Smooth muscle cell (in vitro differentiated cells): ENCODE results near the gene HDGF. TPM values are rescaled to one million over a fixed set of nuclear protein-coding genes. Genes with fewer than 3 reads are reported as not detected.
A peak's percentile ranks its signal among the peaks of the same experiment; 100 is the strongest.

Source experiments
- DNase-seq: peaks from one replicate; lab custom pipeline; 2025; ENCODE audit not compliant: unreplicated experiment; lab: John Stamatoyannopoulos, UW
- H2AFZ ChIP-seq: fragments of 200-600 bp; sonication (generic); 2 replicates; pipeline ENCODE4 v1.6.0; 2016; ENCODE audit warnings: antibody characterized with exemption, low read depth, mild to moderate bottlenecking
- H3F3A ChIP-seq: fragments of 200-600 bp; sonication (generic); 2 replicates; pipeline ENCODE4 v1.6.0; 2017; ENCODE audit warnings: antibody characterized with exemption, low read depth
- H3K27ac ChIP-seq: fragments of 200-600 bp; sonication (generic); 2 replicates; pipeline ENCODE4 v1.5.1; 2016; ENCODE audit warnings: low read depth, mild to moderate bottlenecking
- H3K27me3 ChIP-seq: fragments of 200-600 bp; sonication (generic); 2 replicates; pipeline ENCODE4 v1.6.1; 2016; ENCODE audit warnings: low read depth, mild to moderate bottlenecking
- H3K36me3 ChIP-seq: fragments of 200-600 bp; sonication (generic); 2 replicates; pipeline ENCODE4 v1.5.1; 2016; ENCODE audit warnings: low read depth
- H3K4me1 ChIP-seq: fragments of 200-600 bp; sonication (generic); 2 replicates; pipeline ENCODE4 v1.5.1; 2016; ENCODE audit warnings: low read depth
- H3K4me2 ChIP-seq: fragments of 200-600 bp; sonication (generic); 2 replicates; pipeline ENCODE4 v1.6.0; 2016; ENCODE audit warnings: mild to moderate bottlenecking
- H3K4me3 ChIP-seq: fragments of 200-600 bp; sonication (generic); 2 replicates; pipeline ENCODE4 v1.5.1; 2016; ENCODE audit warnings: mild to moderate bottlenecking
- H3K79me2 ChIP-seq: fragments of 200-600 bp; sonication (generic); 2 replicates; pipeline ENCODE4 v1.6.0; 2016; ENCODE audit warnings: low read depth, mild to moderate bottlenecking
- H3K9ac ChIP-seq: fragments of 200-600 bp; sonication (generic); 2 replicates; pipeline ENCODE4 v1.6.0; 2016; ENCODE audit warnings: low read depth
- H3K9me3 ChIP-seq: fragments of 200-600 bp; sonication (generic); replicated peaks from 2 replicates; pipeline ENCODE4 v1.5.1; 2016; ENCODE audit warnings: low read depth
- H4K20me1 ChIP-seq: fragments of 200-600 bp; sonication (generic); 2 replicates; pipeline ENCODE4 v1.6.0; 2016; ENCODE audit warnings: low read depth
- CTCF ChIP-seq: fragments of 200-600 bp; sonication (generic); IDR thresholded peaks from 2 replicates; pipeline ENCODE4 v1.5.1; 2017; ENCODE audit warnings: borderline replicate concordance, mild to moderate bottlenecking, antibody characterized with exemption; ENCODE audit not compliant: insufficient read depth, poor library complexity, severe bottlenecking
- WGBS: methylation state at CpG from one replicate; pipeline ENCODE4 v1.1.7; 2016; ENCODE audit warnings: low lambda C conversion rate; 5-methylcytosine and 5-hydroxymethylcytosine counted together
- polyA plus RNA-seq: library from polyadenylated mRNA; unstranded; fragments of >200 nt; fragmentation: Nextera tagmentation; extraction: Ambion mirVana; gene quantifications from 2 replicates; pipeline ENCODE4 v1.2.1, GENCODE V29; 2016
- total RNA-seq: library from RNA; depleted of rRNA; stranded (reverse); fragments of >200 nt; gene quantifications from 2 replicates; pipeline ENCODE4 v1.2.3, GENCODE V29; 2014

Gene HDGF
- total and polyA plus RNA-seq, 2 experiments from 2014 or later: 88.4 to 109 TPM

GRCh38 chr1:156740741-156741480, 10.6 kb downstream of the HDGF start, which contains the start of gene MRPL24:
Gene MRPL24 (minus strand): TSS chr1:156741088. CDS start chr1:156738704, 2,384 bp downstream.
- peak within 1 kb of the TSS; percentile 80 for H3K27ac ChIP-seq
- no peaks in the 10 kb centered on the region for H4K20me1 ChIP-seq
- peak; percentile 81 for DNase-seq

GRCh38 chr1:156740237-156740740, 11.2 kb downstream of the HDGF start:
- H2AFZ ChIP-seq: peak overlapping the region; percentile 31
- TF ChIP-seq CTCF: no peak
- peak overlapping the region; percentile 71 for H3K4me3 ChIP-seq
- H4K20me1 ChIP-seq: no peaks in the 10 kb centered on the region
- no peaks in the 10 kb centered on the region for H3K9me3 ChIP-seq
- H3K4me1 ChIP-seq: peaks cover 14% of the 10 kb centered on the region
- peaks cover 30% of the 10 kb centered on the region for H3K79me2 ChIP-seq
- peak overlapping the region; percentile 13 for H3K27ac ChIP-seq
- H3K36me3 ChIP-seq: no peaks in the 10 kb centered on the region
- peaks cover 15% of the 10 kb centered on the region for H3F3A ChIP-seq
- H3K9ac ChIP-seq: peak overlapping the region; percentile 49
- no peak for DNase-seq
- no peaks in the 10 kb centered on the region for H3K27me3 ChIP-seq
- 28% methylated on average over 7 of the region's 7 CpGs for WGBS
- peak overlapping the region; percentile 89 for H3K4me2 ChIP-seq

More at GRCh38 chr1:156740741-156741480, 10.6 kb downstream of the HDGF start, which contains the start of gene MRPL24:
- peaks cover 36% of the 10 kb centered on the region for H3K79me2 ChIP-seq
- peaks cover 15% of the 10 kb centered on the region for H3F3A ChIP-seq
- TF ChIP-seq CTCF: no peak
- peak within 1 kb of the TSS; percentile 73 for H2AFZ ChIP-seq
- under 1% methylated on average over 37 of the region's 38 CpGs for WGBS
- no peaks in the 10 kb centered on the region for H3K9me3 ChIP-seq
- no peaks in the 10 kb centered on the region for H3K27me3 ChIP-seq
- H3K36me3 ChIP-seq: no peaks in the 10 kb centered on the region
- peaks cover 18% of the 10 kb centered on the region for H3K4me1 ChIP-seq
- peak within 1 kb of the TSS; percentile 89 for H3K4me2 ChIP-seq
- peak within 1 kb of the TSS; percentile 49 for H3K9ac ChIP-seq
- peak within 1 kb of the TSS; percentile 71 for H3K4me3 ChIP-seq

- H3K4me1 ChIP-seq: peaks cover 14% of the 10 kb centered on the region
- H3K79me2 ChIP-seq: peaks cover 23% of the 10 kb centered on the region
- no peak overlapping the region for H2AFZ ChIP-seq
- H4K20me1 ChIP-seq: no peaks in the 10 kb centered on the region
- H3K27ac ChIP-seq: no peak overlapping the region
- H3K27me3 ChIP-seq: no peaks in the 10 kb centered on the region
- no peak for TF ChIP-seq CTCF
- no peaks in the 10 kb centered on the region for H3K9me3 ChIP-seq
- H3K4me2 ChIP-seq: no peak overlapping the region
- no peak overlapping the region for H3K9ac ChIP-seq
- no peak overlapping the region for H3K4me3 ChIP-seq
- 98% methylated on average over 2 of the region's 2 CpGs for WGBS
- no peaks in the 10 kb centered on the region for H3K36me3 ChIP-seq
- no peak for DNase-seq
- peaks cover 15% of the 10 kb centered on the region for H3F3A ChIP-seq
Observed at GRCh38 chr1:156738916-156739315, 12.6 kb downstream of the HDGF start.
